HG02763 (cell line): Measurements from ENCODE around the gene KIAA0040.

Source experiments
- ATAC-seq: cut with Tn5 transposase; IDR thresholded peaks from one replicate; pipeline ENCODE4 v1.9.1; 2021; ENCODE audit warnings: mild to moderate bottlenecking, moderate library complexity; ENCODE audit not compliant: unreplicated experiment

KIAA0040 gene

GRCh38 chr1:175203570-175204068 is 11.0 kb upstream of the KIAA0040 start:
- ATAC-seq = no peak

DNA sequence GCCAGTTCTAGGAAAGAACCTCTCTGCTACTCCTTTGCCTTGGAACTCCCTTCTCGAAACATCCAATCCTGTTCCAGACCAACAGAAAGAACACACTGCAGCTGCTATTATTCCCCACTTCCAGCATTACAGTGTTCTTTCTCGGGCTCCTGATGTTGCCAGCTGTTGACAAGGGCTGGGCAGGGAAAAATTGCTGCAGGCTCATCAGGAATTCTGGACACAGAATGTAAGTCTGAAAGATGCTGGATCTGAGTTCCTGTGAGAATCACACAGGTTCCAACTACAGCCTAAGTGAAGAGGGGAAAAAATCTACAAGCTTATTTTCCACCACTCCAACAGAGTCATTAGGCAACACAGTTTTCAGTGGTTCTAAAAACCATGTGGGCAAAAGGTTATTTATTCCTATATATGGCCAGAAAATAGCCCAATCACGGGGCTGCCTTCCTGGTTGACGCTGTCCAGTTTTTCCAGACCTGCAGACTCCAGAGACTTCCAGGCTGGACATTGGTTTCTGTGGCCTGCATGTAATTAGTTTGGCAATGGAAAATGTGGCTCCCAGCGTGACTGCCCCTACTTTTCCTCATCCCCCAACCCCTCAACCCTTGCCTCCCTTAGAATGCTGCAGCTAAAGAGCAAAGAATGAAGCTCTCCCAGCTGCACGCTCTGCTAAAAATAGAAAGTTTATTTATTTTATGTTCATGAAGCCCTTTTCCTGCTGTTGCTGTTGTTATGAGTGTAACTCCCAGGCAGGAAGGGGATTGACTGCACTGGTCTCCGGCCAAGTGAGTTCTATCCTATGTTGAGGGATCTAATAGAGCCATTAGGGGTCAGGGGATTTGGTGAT is 8.3 kb upstream of the KIAA0040 start:
- no peak for ATAC-seq

GRCh38 chr1:175198332-175198731 is 5.8 kb upstream of the KIAA0040 start:
- no peak for ATAC-seq

- ATAC-seq = no peak
Measured at GRCh38 chr1:175197531-175197930, 5.0 kb upstream of the KIAA0040 start.

DNA sequence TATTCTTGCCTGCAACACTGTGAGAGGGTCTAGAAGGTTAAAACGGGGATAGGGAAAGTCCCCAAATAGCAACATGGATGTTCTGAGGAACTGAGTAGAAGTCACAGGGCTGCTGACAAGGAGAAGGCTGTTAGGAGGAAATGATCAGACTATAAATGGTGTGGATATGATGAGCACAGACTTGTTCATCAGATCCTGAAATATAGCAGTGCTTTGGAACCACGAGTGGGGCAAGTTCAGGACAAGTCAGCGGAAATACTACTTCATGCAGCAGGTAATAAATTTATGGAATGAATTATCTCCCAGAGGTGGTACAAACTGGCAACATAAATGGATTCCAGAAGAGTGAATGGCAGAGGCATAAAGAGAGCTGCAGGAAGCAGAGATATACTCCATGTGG is 3.2 kb upstream of the KIAA0040 start:
- no peak for ATAC-seq

DNA sequence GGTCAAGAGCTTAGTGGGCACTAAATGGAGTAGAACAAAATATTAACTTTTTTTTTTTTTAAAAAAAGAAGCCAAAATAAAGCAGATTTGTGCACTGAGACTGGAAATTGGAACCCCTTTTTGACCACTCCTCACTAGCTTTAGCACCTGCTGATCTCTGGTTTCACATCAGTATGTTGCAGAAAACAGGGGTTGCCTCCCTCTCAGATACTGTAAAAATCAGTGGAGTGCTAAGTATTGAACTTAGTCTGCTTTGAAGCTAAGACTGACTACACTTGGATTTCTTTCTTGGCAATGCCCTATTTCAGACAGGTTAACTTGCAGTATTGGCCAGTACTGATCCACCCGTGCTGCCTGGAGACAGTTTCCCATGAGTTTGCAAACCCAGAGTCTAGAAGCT is 2.7 kb upstream of the KIAA0040 start:
- ATAC-seq = no peak

DNA sequence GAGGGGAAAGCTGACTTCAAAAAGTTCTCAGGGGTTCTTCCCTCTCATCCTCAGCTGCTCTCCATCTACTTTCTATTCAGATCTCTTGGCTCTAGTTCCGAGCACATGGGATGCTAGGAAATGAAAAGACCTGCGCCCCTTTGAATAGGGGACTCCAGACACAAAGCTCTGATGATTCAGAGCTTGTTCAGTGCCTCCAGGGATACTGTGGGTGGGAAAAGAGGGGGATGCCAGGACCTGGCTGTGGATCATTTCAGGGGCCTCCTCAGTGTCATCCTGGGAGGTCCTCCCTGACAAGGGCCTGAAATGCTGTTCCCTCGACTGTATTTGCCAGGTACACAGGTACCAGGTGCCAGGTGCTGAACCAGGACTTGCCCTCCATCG is 943 bp upstream of the KIAA0040 start:
- ATAC-seq = no peak

DNA sequence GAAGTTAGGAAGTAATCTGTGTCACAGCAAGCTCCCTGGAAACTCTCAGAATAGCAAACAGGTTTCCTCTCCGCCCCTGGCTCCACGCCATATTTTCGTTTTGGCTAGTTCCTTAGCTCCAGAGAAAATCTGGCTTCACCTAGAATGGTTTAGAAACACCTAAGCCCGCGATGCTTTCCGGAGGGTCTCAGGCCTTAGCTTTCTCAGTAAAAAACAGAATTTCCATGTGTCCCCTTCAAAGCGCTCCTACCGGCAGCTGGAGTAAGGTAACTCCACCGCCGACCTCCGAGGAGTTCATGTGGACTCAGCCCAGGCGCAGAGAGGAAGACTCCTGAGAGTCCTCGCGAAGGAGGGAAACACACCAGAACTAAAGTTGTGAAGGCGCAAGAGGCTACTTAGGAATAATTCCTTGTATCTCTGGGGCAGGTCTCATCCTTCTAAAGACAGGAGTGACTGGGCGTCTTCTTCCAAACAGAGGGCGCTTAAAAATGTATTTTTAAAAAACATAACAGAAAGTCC is 406 bp downstream of the KIAA0040 start:
- ATAC-seq = no peak

DNA sequence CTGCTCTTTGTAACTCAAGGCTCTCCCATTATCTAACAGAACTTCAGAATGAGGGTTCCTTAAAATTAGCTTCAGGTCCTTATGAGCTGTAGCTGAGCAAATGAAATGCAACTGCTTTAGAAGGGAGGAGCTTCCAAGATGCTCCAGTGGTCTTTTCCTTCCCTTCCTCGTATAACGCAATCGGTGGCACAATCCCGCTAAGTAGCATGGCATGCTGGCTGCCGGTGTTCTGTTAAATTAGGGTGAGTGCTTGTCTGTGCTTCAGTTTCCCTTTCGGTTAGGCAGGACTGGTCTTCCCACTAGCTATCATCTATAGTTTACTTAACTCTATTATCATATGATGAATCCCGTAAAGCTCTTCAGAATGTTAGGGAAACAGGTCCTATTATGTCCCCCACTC is 917 bp downstream of the KIAA0040 start:
- peak; percentile 33 for ATAC-seq

- peak; percentile 57 for ATAC-seq
Measured at GRCh38 chr1:175188936-175189335, 3.6 kb downstream of the KIAA0040 start.

GRCh38 chr1:175186433-175187160 is 6.0 kb downstream of the KIAA0040 start:
- ATAC-seq = no peak

DNA sequence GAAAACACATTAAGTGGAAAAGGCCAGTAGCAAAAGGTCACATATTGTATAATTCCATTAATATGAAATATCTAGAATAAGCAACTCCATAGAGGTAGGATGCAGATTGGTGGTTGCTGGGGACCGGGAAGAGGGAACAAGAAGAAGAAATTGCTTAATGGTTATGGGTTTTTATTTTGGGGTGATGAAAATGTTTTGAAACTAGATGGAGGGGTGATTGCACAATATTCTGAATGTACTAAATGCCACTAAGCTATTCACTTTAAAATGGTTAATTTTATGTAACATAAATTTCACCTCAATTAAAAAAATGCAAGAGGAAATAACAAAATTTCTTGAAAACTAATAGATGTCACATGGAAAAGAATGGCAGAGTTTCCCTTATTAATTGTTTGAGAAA is 6.7 kb downstream of the KIAA0040 start:
- no peak for ATAC-seq

DNA sequence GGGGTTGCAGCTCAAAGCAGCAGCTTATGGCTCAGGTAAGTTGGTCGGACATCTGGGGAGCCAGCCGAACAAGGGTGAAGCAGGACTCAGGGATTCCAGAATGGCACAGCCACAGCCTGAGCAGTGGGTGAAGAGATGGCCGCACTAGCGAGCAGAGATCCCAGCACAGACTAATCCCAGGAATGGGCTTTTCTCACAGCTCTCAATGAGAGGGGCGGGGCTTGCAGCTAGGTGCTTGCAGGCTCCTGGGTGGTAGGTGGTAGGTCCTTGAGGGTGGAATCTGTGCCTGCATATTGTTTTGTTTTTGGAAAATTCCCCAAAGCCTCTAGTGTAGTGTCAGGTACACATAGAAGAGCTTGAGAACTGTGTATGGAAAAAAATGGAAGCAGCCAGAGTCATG is 9.0 kb downstream of the KIAA0040 start:
- no peak for ATAC-seq

DNA sequence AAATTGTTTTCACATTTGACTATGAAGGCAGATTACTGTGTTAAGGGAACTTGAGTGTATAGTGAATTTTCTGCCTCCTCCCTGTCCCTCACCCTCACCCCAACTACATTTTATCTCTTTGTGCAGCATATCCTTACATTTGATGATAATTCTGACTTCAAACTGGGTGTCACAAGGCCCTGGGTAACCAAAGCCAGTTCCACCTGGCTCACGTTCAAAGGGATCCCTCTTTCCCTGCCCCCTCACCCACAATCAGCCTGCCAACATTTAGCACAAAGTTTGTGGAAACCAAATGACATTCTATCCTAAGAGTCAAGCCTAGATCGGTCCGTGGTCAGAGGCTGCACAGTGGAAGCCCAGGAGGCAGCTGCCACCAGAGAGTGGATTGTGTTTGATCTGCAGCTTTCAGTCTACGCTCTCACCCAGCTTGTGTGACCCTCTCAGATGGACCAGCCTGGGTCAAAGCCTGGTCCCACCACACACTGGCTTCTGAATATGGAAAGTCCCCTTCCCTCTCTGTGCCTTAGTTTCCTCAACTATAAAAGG is 10.3 kb downstream of the KIAA0040 start:
- ATAC-seq = no peak

GRCh38 chr1:175179837-175180590 is 12.6 kb downstream of the KIAA0040 start:
- ATAC-seq = no peak

GRCh38 chr1:175178456-175178855 is 14.1 kb downstream of the KIAA0040 start:
- ATAC-seq = no peak

DNA sequence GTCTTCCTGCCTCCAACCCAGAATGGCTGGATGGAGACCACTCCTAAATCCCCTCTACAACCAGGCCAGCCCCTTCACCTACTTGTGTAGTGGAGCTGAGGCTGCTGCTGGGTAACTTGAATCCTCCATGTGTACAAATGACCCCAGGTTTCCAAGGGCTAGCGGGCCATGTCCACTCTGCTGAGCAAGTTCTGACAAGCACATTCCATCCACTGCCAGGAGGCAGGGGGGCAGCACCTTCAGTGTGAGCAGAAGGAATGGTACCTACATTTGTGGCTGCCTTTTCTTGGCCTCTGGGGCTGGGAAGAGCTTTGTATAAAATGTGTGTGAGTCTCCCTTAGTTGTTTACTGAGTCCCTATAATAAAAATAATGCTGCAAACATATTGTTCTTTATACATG is 14.5 kb downstream of the KIAA0040 start:
- no peak for ATAC-seq

- ATAC-seq = no peak
Measured at GRCh38 chr1:175176246-175176645, 16.3 kb downstream of the KIAA0040 start.

- ATAC-seq = no peak
Measured at GRCh38 chr1:175174309-175175102, 18.1 kb downstream of the KIAA0040 start.

DNA sequence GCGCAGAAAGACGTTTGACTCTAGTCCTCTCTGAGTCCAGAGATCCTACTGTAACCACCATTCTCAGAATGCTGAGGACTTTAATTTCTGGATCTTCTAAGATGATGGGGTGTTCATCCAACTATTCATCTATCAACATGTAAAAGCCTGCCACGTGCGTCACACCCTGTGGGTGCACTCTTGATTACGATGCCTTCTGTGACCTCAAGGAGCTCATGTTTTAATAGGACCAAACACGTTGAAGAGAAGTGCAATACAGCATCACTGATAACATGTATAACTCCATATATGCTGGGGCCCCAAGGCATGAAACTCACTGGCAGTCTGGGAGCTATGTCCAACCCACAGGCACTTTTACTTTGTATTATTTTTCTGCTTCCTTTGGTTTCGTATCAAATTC is 19.0 kb downstream of the KIAA0040 start:
- no peak for ATAC-seq
